Activated naive CD8-positive, alpha-beta T cell treated with anti-CD3 and anti-CD28 coated beads, Interleukin-2, amount 10 ng/mL, durations not matched to agents 7 days and 5 days (primary cell): Measurements from ENCODE around the gene SMOC2. TPM values are rescaled to one million over a fixed set of nuclear protein-coding genes. Genes with fewer than 3 reads are reported as not detected.

Source experiments
- ATAC-seq: fragments of 150-1000 bp; cut with Tn5 transposase; one replicate; pipeline ENCODE4 v1.10.0; 2021; ENCODE audit warnings: low read depth, moderate library complexity
- POLR2A ChIA-PET: fragments of 350-600 bp; sonication (Branson Sonifier 250); formaldehyde crosslinking; loops from one replicate; lab custom pipeline; 2021; ENCODE audit warnings: antibody characterized with exemption; lab: Charles Lee
- DNase-seq: peaks from one replicate; pipeline ENCODE4 v3.0.0; 2021
- H3K27ac Mint-ChIP-seq: one replicate; pipeline ENCODE4 v1.8.0; 2022; ENCODE audit warnings: mild to moderate bottlenecking, mixed read lengths
- H3K27me3 Mint-ChIP-seq: one replicate; pipeline ENCODE4 v1.8.0; 2022; ENCODE audit warnings: mild to moderate bottlenecking, moderate library complexity, mixed read lengths
- H3K36me3 Mint-ChIP-seq: one replicate; pipeline ENCODE4 v1.8.0; 2021; ENCODE audit warnings: mild to moderate bottlenecking, mixed read lengths
- H3K4me1 Mint-ChIP-seq: one replicate; pipeline ENCODE4 v1.8.0; 2021; ENCODE audit warnings: mixed read lengths
- H3K4me3 Mint-ChIP-seq: one replicate; pipeline ENCODE4 v1.8.0; 2022; ENCODE audit warnings: mild to moderate bottlenecking, moderate library complexity, mixed read lengths
- H3K9me3 Mint-ChIP-seq: one replicate; pipeline ENCODE4 v1.8.0; 2021; ENCODE audit warnings: mixed read lengths
- total RNA-seq, 2 experiments: library from RNA; stranded (reverse); gene quantifications; one replicate each; pipeline ENCODE4 v1.2.3, GENCODE V29; 2021

Gene SMOC2
- total RNA-seq, 2 experiments from 2014 or later, result not detected

DNA sequence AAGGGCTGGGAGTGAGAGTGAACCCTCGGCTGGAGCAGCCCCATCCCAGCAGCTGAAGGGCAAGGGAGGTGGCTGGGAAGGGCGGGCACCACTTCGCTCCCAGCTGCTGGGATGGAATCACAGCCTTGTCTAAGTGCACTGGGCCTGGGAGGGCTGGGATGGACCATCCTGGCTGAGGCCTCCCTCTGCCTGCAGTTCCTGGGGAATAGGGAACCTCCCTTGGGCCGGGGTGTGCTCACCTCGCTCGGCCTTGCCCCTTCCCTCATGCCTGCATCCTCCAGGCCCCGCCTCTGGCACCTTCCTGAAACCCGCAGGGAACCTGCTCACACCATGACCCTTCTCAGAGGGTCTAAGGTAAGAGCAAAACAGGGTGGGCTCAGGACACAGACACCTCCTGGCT, 53.7 kb downstream of the SMOC2 start:
- DNase-seq (no peak), ATAC-seq (no peak)
- H3K4me3 Mint-ChIP-seq, result no peak overlapping the region
- H3K4me1 Mint-ChIP-seq, result no peaks in the 10 kb centered on the region
- POLR2A ChIA-PET, result no interaction called here
- H3K27me3 Mint-ChIP-seq, result no peaks in the 10 kb centered on the region
- no peaks in the 10 kb centered on the region for H3K36me3 Mint-ChIP-seq
- no peaks in the 10 kb centered on the region for H3K9me3 Mint-ChIP-seq
- no peak overlapping the region for H3K27ac Mint-ChIP-seq

DNA sequence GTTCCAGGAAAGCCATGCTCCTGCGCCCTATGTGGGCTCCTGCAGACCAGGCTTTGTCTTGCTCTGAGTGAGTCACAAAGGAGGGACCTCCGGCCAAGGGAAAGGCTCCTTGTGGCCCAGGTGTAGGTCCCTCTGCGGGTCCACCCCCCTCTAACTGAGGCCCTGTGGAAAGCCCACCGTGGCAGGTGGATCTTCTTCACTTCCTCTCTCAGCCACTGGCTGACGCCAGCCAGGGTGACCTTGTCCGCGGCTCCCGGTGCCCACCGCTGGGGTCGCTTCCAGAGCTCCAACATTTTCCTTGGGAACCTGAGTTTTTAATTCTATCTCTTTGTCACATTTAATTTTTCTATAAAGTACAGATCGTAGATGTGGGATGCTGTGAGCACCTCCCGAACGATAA, 54.1 kb downstream of the SMOC2 start:
- no peak overlapping the region for H3K4me3 Mint-ChIP-seq
- no peaks in the 10 kb centered on the region for H3K4me1 Mint-ChIP-seq
- no peaks in the 10 kb centered on the region for H3K36me3 Mint-ChIP-seq
- DNase-seq (no peak), ATAC-seq (no peak)
- POLR2A ChIA-PET, result no interaction called here
- no peak overlapping the region for H3K27ac Mint-ChIP-seq
- H3K27me3 Mint-ChIP-seq, result no peaks in the 10 kb centered on the region
- H3K9me3 Mint-ChIP-seq, result no peaks in the 10 kb centered on the region

DNA sequence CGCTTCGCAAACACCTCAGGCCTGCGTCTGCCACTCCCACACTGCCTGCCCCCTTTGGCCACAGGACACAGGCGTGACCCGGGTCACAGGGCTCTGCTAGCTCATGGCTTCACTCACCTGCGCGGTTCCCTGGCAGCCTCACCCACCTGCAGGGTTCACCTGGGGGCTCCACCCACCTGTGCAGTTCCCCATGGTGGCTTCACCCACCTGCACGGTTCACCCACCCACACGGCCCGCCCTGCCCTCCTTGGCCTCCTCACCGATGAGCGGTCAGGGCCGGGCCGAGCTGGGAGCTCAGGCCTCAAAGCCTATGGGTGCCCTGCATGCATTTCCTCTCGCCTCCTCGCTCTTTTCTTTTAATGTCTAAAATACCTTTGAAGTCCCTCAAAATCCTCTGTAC, 54.7 kb downstream of the SMOC2 start:
- no peaks in the 10 kb centered on the region for H3K27me3 Mint-ChIP-seq

DNA sequence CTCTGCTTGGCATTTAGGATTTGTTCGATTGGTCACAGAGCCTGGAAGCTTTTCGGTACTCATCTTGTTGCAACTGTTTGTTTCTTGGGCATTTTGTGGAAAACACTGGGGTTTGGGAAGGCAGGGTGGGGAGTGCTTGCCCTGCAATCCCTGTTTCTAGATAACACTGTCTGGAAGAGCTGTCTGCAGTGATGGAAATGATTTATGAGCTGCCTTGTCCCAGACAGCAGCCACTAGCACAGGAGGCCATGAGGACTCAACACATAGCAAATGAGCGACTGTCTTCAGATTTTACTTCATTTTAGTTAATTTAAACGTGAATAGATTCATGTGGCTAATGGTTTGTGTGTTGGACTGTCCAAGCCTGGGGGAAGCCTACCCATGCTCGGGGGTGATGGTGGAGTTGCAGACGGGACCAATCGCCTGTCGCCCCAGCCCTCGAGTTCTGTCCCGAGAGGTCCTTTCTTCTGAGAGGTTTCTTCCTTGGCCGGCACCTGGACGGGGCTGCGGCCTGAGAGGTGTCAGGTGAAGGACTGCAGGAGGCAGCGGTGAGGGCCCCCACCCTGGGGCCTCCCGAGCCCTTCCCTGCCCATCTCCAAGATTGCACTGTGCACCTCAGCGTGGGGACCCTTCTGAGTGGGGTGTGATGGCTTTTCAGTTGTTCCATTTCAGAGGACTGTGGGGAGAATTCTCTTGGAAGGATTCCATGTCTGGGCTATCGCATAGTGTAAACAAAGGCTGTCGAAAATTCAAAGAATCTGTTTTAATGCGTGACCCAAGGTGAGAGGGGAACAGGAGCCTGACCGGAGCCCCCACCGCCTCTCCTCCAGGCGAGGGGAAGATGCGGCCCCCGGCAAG, 55.4 kb downstream of the SMOC2 start:
- DNase-seq, result no peak
- H3K36me3 Mint-ChIP-seq, result no peaks in the 10 kb centered on the region
- H3K27ac Mint-ChIP-seq, result no peak overlapping the region
- no peaks in the 10 kb centered on the region for H3K9me3 Mint-ChIP-seq
- H3K4me3 Mint-ChIP-seq, result no peak overlapping the region
- no peaks in the 10 kb centered on the region for H3K4me1 Mint-ChIP-seq
- POLR2A ChIA-PET, result no interaction called here
- H3K27me3 Mint-ChIP-seq, result no peaks in the 10 kb centered on the region
- ATAC-seq, result no peak

More for the DNA sequence above, 54.7 kb downstream of the SMOC2 start:
- no peaks in the 10 kb centered on the region for H3K9me3 Mint-ChIP-seq
- no peak overlapping the region for H3K4me3 Mint-ChIP-seq
- no peaks in the 10 kb centered on the region for H3K4me1 Mint-ChIP-seq
- H3K27ac Mint-ChIP-seq, result no peak overlapping the region
- no peak for DNase-seq
- ATAC-seq, result no peak
- H3K36me3 Mint-ChIP-seq, result no peaks in the 10 kb centered on the region
- POLR2A ChIA-PET, result no interaction called here

DNA sequence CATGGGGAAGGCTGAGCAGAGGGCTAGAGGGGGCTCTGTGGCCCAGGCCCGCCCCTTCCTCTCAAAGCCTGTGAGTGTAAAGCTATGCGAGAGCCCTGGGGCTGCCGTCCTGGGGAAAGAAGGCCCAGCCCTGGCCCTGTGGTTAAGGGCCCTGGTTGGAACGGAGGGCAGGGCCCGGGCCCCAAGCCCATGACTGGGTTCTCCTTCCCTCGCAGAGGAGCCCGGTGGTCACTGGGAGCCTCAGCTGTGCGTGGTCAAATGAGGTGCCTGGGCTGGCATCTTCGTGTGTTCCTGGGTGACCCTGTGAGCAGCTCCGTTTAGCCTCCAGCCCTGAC, 56.0 kb downstream of the SMOC2 start:
- DNase-seq (no peak), ATAC-seq (no peak)
- Mint-ChIP-seq H3K27me3 (no peaks in the 10 kb centered on the region), H3K4me3 (no peak overlapping the region), H3K4me1 (no peaks in the 10 kb centered on the region), H3K9me3 (no peaks in the 10 kb centered on the region), H3K27ac (no peak overlapping the region), H3K36me3 (no peaks in the 10 kb centered on the region)
- POLR2A ChIA-PET, result no interaction called here

- no peak for DNase-seq
- H3K27ac Mint-ChIP-seq, result no peak overlapping the region
- POLR2A ChIA-PET, result no interaction called here
- H3K36me3 Mint-ChIP-seq, result no peaks in the 10 kb centered on the region
- no peak for ATAC-seq
- H3K4me3 Mint-ChIP-seq, result no peak overlapping the region
- no peaks in the 10 kb centered on the region for H3K9me3 Mint-ChIP-seq
- no peaks in the 10 kb centered on the region for H3K27me3 Mint-ChIP-seq
- no peaks in the 10 kb centered on the region for H3K4me1 Mint-ChIP-seq
These were observed 56.4 kb downstream of the SMOC2 start for GRCh38 chr6:168497381-168497780.

DNA sequence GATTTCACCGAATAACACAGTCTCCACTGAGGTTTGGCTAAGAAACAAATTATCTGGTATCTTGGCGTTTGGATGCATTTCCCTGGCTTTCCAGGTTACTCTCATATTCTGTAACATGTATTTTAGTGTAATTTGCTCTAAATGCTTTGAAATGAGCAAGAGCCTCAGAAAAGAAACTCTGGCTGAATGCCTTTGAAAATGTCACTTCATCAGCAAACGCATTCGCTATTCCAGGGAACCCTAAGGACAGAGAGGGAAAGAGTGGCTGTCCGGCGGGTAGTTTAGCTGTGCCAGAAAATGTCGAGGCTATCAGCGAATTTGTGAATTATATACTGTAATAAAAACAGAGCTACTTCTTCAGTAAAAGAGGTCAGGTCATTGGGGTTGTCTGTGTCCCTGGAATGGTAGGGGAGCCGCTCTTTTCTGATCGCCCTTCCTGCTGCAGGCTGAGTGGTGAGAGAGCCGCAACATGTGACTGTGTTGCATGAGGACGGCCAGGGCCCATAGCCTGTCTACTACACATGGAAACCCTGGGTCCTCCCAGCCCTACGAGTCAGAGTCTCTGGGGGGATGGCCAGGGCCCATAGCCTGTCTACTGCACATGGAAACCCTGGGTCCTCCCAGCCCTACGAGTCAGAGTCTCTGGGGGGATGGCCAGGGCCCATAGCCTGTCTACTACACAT, 57.3 kb downstream of the SMOC2 start:
- no peak overlapping the region for H3K27ac Mint-ChIP-seq
- POLR2A ChIA-PET, result no interaction called here

DNA sequence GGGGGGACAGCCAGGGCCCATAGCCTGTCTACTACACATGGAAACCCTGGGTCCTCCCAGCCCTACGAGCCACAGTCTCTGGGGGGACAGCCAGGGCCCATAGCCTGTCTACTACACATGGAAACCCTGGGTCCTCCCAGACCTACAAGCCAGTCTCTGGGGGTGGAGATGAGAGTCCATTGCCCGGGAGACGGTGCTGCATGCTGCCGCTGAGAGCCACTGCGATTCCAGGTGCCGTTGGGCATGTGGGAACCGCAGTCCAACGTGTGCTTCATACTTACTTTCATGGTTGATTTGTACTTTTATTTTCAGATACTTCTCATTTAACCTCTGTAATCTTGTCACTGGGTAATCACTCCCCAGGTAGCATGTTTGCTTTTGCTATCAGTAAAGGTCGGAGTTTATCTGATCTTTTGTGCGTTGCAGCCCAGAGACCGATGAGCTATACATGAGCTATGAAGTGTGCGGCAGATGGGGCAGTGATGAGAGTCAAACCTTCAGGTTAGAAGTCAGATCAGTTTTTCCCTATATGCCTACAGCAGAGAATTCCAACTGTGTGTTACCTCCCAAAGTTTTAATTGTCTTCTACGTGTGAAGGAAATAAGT, 58.2 kb downstream of the SMOC2 start:
- no peaks in the 10 kb centered on the region for H3K4me1 Mint-ChIP-seq
- no peak overlapping the region for H3K27ac Mint-ChIP-seq
- no peaks in the 10 kb centered on the region for H3K27me3 Mint-ChIP-seq
- POLR2A ChIA-PET, result no interaction called here
- H3K36me3 Mint-ChIP-seq, result no peaks in the 10 kb centered on the region
- DNase-seq (no peak), ATAC-seq (no peak)
- no peak overlapping the region for H3K4me3 Mint-ChIP-seq
- H3K9me3 Mint-ChIP-seq, result no peaks in the 10 kb centered on the region

More for the DNA sequence above, 57.3 kb downstream of the SMOC2 start:
- DNase-seq (no peak), ATAC-seq (no peak)
- Mint-ChIP-seq H3K27me3 (no peaks in the 10 kb centered on the region), H3K36me3 (no peaks in the 10 kb centered on the region), H3K9me3 (no peaks in the 10 kb centered on the region), H3K4me1 (no peaks in the 10 kb centered on the region), H3K4me3 (no peak overlapping the region)

DNA sequence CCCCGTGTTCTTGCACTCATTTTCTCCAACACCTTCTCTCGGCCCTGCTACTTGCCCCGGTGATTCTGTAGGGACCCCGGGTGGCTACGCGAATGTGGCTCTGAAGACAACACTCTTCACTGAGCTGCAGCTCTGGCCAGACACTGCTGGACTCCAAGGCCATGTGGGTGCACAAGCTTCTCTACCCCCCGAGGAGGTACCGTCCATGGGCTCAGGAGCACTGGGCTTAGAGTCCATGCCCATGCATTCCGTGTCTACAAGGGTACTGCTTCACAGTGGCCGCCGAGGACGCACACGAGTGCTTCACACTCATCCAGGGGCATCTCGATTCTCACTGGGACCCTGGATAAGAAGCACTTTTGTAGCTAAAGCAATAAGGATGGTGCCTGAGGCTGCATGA, 59.5 kb downstream of the SMOC2 start:
- Mint-ChIP-seq H3K4me3 (no peak overlapping the region), H3K36me3 (no peaks in the 10 kb centered on the region), H3K9me3 (no peaks in the 10 kb centered on the region), H3K4me1 (no peaks in the 10 kb centered on the region), H3K27ac (no peak overlapping the region), H3K27me3 (no peaks in the 10 kb centered on the region)
- ATAC-seq, result no peak
- POLR2A ChIA-PET, result no interaction called here
- no peak for DNase-seq

DNA sequence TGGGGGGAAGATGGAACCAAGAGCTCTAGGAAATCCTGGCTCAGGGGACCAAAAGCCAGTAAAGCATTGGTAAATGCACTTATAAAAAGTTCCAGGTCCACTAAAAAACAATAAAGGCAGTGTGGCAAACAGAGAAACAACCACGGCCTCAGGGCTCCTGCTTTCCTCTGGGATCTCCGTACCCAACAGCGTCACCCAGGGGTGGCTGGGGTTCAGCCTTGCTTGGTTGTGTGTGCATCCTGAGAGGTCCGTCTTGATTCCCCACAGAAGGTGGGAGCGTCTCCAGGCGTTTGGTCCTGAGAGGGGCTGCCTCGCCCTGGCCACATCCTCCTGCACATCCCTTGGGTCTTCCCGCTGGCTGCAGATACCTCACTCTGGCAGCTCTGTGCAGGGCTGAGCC, 60.6 kb downstream of the SMOC2 start:
- no peak for ATAC-seq
- POLR2A ChIA-PET, result no interaction called here

GRCh38 chr6:168504366-168504765, 63.4 kb downstream of the SMOC2 start:
- POLR2A ChIA-PET, result no interaction called here
- H3K27me3 Mint-ChIP-seq, result no peaks in the 10 kb centered on the region

More for the DNA sequence above, 60.6 kb downstream of the SMOC2 start:
- H3K27me3 Mint-ChIP-seq, result no peaks in the 10 kb centered on the region
- DNase-seq, result no peak
- no peaks in the 10 kb centered on the region for H3K9me3 Mint-ChIP-seq
- H3K36me3 Mint-ChIP-seq, result no peaks in the 10 kb centered on the region
- no peak overlapping the region for H3K27ac Mint-ChIP-seq
- H3K4me3 Mint-ChIP-seq, result no peak overlapping the region
- H3K4me1 Mint-ChIP-seq, result peaks cover 2% of the 10 kb centered on the region

GRCh38 chr6:168506460-168506859, 65.5 kb downstream of the SMOC2 start:
- no peaks in the 10 kb centered on the region for H3K9me3 Mint-ChIP-seq
- no peak overlapping the region for H3K4me3 Mint-ChIP-seq
- ATAC-seq (no peak), DNase-seq (no peak)
- POLR2A ChIA-PET, result no interaction called here
- no peaks in the 10 kb centered on the region for H3K27me3 Mint-ChIP-seq
- H3K4me1 Mint-ChIP-seq, result peaks cover 2% of the 10 kb centered on the region
- H3K36me3 Mint-ChIP-seq, result no peaks in the 10 kb centered on the region
- H3K27ac Mint-ChIP-seq, result no peak overlapping the region

More at GRCh38 chr6:168504366-168504765, 63.4 kb downstream of the SMOC2 start:
- H3K36me3 Mint-ChIP-seq, result no peaks in the 10 kb centered on the region
- DNase-seq, result no peak
- no peak overlapping the region for H3K4me3 Mint-ChIP-seq
- H3K4me1 Mint-ChIP-seq, result peaks cover 2% of the 10 kb centered on the region
- no peaks in the 10 kb centered on the region for H3K9me3 Mint-ChIP-seq
- no peak overlapping the region for H3K27ac Mint-ChIP-seq
- no peak for ATAC-seq

DNA sequence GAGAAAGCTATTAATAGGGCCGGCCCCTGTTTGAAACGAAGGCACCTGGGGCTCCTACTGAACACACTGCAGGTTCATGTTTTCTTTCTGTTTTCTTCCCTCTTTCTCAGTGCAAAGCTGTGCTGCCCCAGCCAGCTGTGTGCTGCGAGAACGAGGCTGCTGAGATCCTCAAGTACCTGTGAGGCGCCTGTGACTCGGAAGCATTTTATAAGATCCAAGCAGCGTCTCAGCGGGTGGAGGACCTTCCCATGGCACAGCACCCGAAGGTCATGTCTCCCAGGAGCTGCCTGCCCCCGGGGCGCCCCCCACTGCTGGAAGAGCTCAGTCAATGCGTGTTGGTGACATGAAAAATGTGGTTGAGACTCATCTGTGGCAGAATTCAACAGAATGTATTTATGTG, 66.3 kb downstream of the SMOC2 start:
- DNase-seq (no peak), ATAC-seq (no peak)
- POLR2A ChIA-PET, result no interaction called here
- Mint-ChIP-seq H3K4me3 (no peak overlapping the region), H3K9me3 (no peaks in the 10 kb centered on the region), H3K27me3 (no peaks in the 10 kb centered on the region), H3K36me3 (no peaks in the 10 kb centered on the region), H3K4me1 (peaks cover 2% of the 10 kb centered on the region), H3K27ac (no peak overlapping the region)

- Mint-ChIP-seq H3K4me1 (peaks cover 2% of the 10 kb centered on the region), H3K4me3 (no peak overlapping the region), H3K27ac (no peak overlapping the region), H3K27me3 (no peaks in the 10 kb centered on the region), H3K9me3 (no peaks in the 10 kb centered on the region), H3K36me3 (no peaks in the 10 kb centered on the region)
- ATAC-seq, result no peak
- DNase-seq, result no peak
- POLR2A ChIA-PET, result no interaction called here
These were observed 66.7 kb downstream of the SMOC2 start for GRCh38 chr6:168507730-168508129.
